ENCODE measurements around the gene CYP1A2.
"Not testable (repeated sequence)": the region's sequence is repeated elsewhere in the genome, so short reads cannot be mapped to it uniquely, and the experiment has no call there.

Gene CYP1A2

GRCh38 chr15:74777769-74778598 lies 29.3 kb downstream of the CYP1A2 start:
- no peak for FAIRE-seq

- FAIRE-seq: no peak
Observed at GRCh38 chr15:74778599-74778970, 29.9 kb downstream of the CYP1A2 start.

- FAIRE-seq: no peak
Observed at GRCh38 chr15:74779162-74779648, 30.6 kb downstream of the CYP1A2 start.

GRCh38 chr15:74780523-74781430 lies 32.1 kb downstream of the CYP1A2 start:
- FAIRE-seq: no peak

GRCh38 chr15:74781431-74782258 lies 33.0 kb downstream of the CYP1A2 start, which contains the start of gene CSK:
Gene CSK (plus strand): TSS chr15:74782080. CDS start chr15:74798298, 16,218 bp downstream.
- no peak for FAIRE-seq

- no peak for FAIRE-seq
Observed at GRCh38 chr15:74782259-74783071, 33.8 kb downstream of the CYP1A2 start.

GRCh38 chr15:74783072-74783807 lies 34.6 kb downstream of the CYP1A2 start:
- FAIRE-seq: no peak

- no peak for FAIRE-seq
Observed at GRCh38 chr15:74783808-74784175, 35.1 kb downstream of the CYP1A2 start.

- FAIRE-seq: no peak
Observed at GRCh38 chr15:74784426-74785193, 36.0 kb downstream of the CYP1A2 start.

- FAIRE-seq: no peak
Observed at GRCh38 chr15:74785194-74786032, 36.8 kb downstream of the CYP1A2 start.

GRCh38 chr15:74786081-74786480 lies 37.4 kb downstream of the CYP1A2 start:
- not testable (repeated sequence) for FAIRE-seq

GRCh38 chr15:74786551-74787165 lies 38.0 kb downstream of the CYP1A2 start:
- FAIRE-seq: no peak

- no peak for FAIRE-seq
Observed at GRCh38 chr15:74787251-74788041, 38.8 kb downstream of the CYP1A2 start.

- FAIRE-seq: no peak
Observed at GRCh38 chr15:74788042-74788682, 39.5 kb downstream of the CYP1A2 start.

GRCh38 chr15:74788683-74789151 lies 40.1 kb downstream of the CYP1A2 start:
- FAIRE-seq: no peak

GRCh38 chr15:74789171-74789631 lies 40.6 kb downstream of the CYP1A2 start:
- FAIRE-seq: no peak

GRCh38 chr15:74789741-74790079 lies 41.1 kb downstream of the CYP1A2 start:
- no peak for FAIRE-seq

Data from G401.6 (cell line).